ENCODE measurements around the gene CYB561A3.

DNA sequence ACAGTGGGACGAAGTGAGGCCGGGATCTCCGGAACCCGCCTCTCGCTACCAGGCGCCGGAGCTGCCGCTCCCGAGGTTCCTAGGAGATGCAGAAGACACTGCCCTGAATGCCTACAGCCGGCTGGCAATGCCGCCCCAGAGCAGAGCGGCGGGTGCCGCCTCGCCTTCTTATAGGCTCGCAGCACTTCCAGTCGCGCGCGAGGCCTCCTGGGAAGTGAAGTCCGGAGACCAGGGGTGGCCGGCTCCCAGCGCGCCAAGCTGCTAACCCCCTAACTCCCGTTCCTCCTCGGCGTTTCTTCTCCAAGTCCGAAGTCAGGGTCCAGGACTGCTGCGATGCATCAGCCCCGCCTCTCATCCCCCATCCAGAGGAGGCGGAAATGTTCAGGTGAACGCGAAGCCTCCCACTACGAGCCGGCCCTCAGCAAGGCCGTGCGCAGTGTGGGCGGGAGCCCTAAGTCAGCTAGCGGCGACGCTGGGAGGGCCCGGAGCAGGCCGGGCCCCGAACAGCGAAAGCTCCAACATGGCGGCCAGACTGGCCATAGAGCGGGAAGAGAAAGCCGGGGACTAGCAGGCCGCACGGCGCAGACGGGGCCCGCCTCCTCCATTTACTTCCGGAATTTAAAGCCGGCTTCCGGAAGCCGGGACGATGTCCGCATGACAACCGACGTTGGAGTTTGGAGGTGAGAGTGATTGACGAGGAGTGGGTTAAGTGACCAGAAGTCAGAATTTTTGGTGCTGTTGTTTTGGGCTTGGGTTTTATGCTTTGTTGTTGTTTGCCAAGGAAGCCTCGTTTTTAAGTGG, at the start of gene CYB561A3, which contains the start of gene TMEM138:
- TF ChIP-seq MAFK (IDR thresholded peaks at IDR 0.05; ENCODE audit: partially characterized antibody) (no peak), CTCF (IDR thresholded peaks at IDR 0.05) (no peak), POLR2A (IDR thresholded peaks at IDR 0.05; ENCODE audit: low read length) (peak; percentile 94), CHD4 (IDR thresholded peaks at IDR 0.05; ENCODE audit: borderline replicate concordance) (no peak), CHD2 (IDR thresholded peaks at IDR 0.05; ENCODE audit: low read length, partially characterized antibody) (no peak), NR3C1 (IDR thresholded peaks at IDR 0.05) (no peak), HOXB5 (CRISPR knock-in tag; IDR thresholded peaks at IDR 0.05) (no peak), ZC3H11A (IDR thresholded peaks at IDR 0.05) (no peak), ESRRA (IDR thresholded peaks at IDR 0.05; ENCODE audit: borderline replicate concordance, low read length) (no peak), EP300 (IDR thresholded peaks at IDR 0.05) (no peak)
- TF ChIP-seq, protein P1, sequence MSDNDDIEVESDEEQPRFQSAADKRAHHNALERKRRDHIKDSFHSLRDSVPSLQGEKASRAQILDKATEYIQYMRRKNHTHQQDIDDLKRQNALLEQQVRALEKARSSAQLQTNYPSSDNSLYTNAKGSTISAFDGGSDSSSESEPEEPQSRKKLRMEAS (IDR thresholded peaks at IDR 0.05), result peak; percentile 90

Measured in A549 (cell line).